IMR-90 (cell line): ENCODE measurements around the gene ZDHHC11B. TPM values are rescaled to one million over a fixed set of nuclear protein-coding genes. Genes with fewer than 3 reads are reported as not detected.

Experiments used
- ATAC-seq: fragments of 200-7000 bp; cut with Tn5 transposase; 2 replicates; pipeline ENCODE4 v1.9.1; 2020; ENCODE audit warnings: low read depth, mild to moderate bottlenecking, moderate library complexity
- BruUV-seq: library from RNA; stranded (reverse); fragments of 400-500 nt; replicated peaks from 2 replicates; lab custom pipeline; 2021; lab: Mats Ljungman, UMichigan
- CTCF ChIA-PET: fragments of 300-600 bp; formaldehyde crosslinking; extraction: SDS; loops from one replicate; lab custom pipeline; 2021; ENCODE audit warnings: antibody characterized with exemption; lab: Yijun Ruan, JAX
- POLR2A ChIA-PET: fragments of 300-600 bp; sonication (Branson Sonifier 250); formaldehyde crosslinking; loops from one replicate; lab custom pipeline; 2022; ENCODE audit warnings: antibody characterized with exemption; ENCODE audit not compliant: unreplicated experiment; lab: Charles Lee
- DNase-seq: peaks from one replicate; pipeline ENCODE4 v3.0.0; 2013
- H2AFZ ChIP-seq: replicated peaks from 2 replicates; pipeline ENCODE3; 2013; ENCODE audit warnings: low read length, mild to moderate bottlenecking; ENCODE audit not compliant: poor library complexity
- H2AK5ac ChIP-seq: 2 replicates; pipeline ENCODE4 v1.6.1; 2013; ENCODE audit warnings: low read depth, low read length, inconsistent platforms
- H2AK9ac ChIP-seq: replicated peaks from 2 replicates; pipeline ENCODE3; 2013; ENCODE audit warnings: mild to moderate bottlenecking, low read depth, low read length, moderate library complexity; ENCODE audit not compliant: poor library complexity
- H2BK120ac ChIP-seq: 2 replicates; pipeline ENCODE4 v1.6.1; 2013; ENCODE audit warnings: low read depth, low read length, inconsistent platforms
- H2BK15ac ChIP-seq: 3 replicates; pipeline ENCODE4 v1.6.1; 2013; ENCODE audit warnings: low read depth, low read length, inconsistent platforms
- H2BK20ac ChIP-seq: 2 replicates; pipeline ENCODE4 v1.6.1; 2013; ENCODE audit warnings: low read depth, mild to moderate bottlenecking, inconsistent platforms, low read length, moderate library complexity
- H2BK5ac ChIP-seq: 2 replicates; pipeline ENCODE4 v1.6.1; 2013; ENCODE audit warnings: mild to moderate bottlenecking, low read depth, low read length, inconsistent platforms; ENCODE audit not compliant: poor library complexity, severe bottlenecking
- H3K14ac ChIP-seq: replicated peaks from 2 replicates; pipeline ENCODE4 v1.6.1; 2013; ENCODE audit warnings: low read depth, low read length, inconsistent platforms
- H3K18ac ChIP-seq: 2 replicates; pipeline ENCODE4 v1.6.1; 2013; ENCODE audit warnings: low read depth, low read length, control low read depth
- H3K23ac ChIP-seq: 2 replicates; pipeline ENCODE4 v1.6.1; 2013; ENCODE audit warnings: low read depth, low read length, inconsistent platforms
- H3K27ac ChIP-seq: 2 replicates; pipeline ENCODE4 v1.5.1; 2013; ENCODE audit warnings: mild to moderate bottlenecking, control low read depth, low read length; ENCODE audit not compliant: insufficient read depth
- H3K27me3 ChIP-seq: 2 replicates; pipeline ENCODE4 v1.6.1; 2013; ENCODE audit warnings: low read length; ENCODE audit not compliant: control insufficient read depth, insufficient read depth
- H3K36me3 ChIP-seq: 2 replicates; pipeline ENCODE4 v1.6.1; 2013; ENCODE audit warnings: low read length, mixed read lengths; ENCODE audit not compliant: control insufficient read depth, insufficient read depth
- H3K4ac ChIP-seq: 2 replicates; pipeline ENCODE4 v1.6.1; 2013; ENCODE audit warnings: low read depth, low read length, inconsistent platforms
- H3K4me1 ChIP-seq: 2 replicates; pipeline ENCODE4 v1.6.1; 2013; ENCODE audit warnings: low read length, mixed read lengths; ENCODE audit not compliant: control insufficient read depth, insufficient read depth
- H3K4me2 ChIP-seq: 2 replicates; pipeline ENCODE4 v1.6.1; 2013; ENCODE audit warnings: low read depth, mild to moderate bottlenecking, control low read depth, low read length, moderate library complexity
- H3K4me3 ChIP-seq: 2 replicates; pipeline ENCODE4 v1.5.1; 2013; ENCODE audit warnings: low read depth, mild to moderate bottlenecking, control low read depth, low read length, moderate library complexity; ENCODE audit not compliant: insufficient read depth
- H3K56ac ChIP-seq: 2 replicates; pipeline ENCODE4 v1.6.1; 2013; ENCODE audit warnings: low read length, inconsistent platforms; ENCODE audit not compliant: insufficient read depth; ENCODE audit errors: extremely low read depth
- H3K79me1 ChIP-seq, 2 experiments: 2 replicates each; pipeline ENCODE4 v1.6.1; 2013; ENCODE audit warnings: low read length in 2 of 2, inconsistent platforms in 1 of 2, low read depth in 1 of 2
- H3K9ac ChIP-seq: 2 replicates; pipeline ENCODE4 v1.6.1; 2013; ENCODE audit warnings: low read depth, low read length, control low read depth
- H3K9me1 ChIP-seq: 2 replicates; pipeline ENCODE4 v1.6.1; 2013; ENCODE audit warnings: low read length, inconsistent platforms; ENCODE audit not compliant: insufficient read depth
- H3K9me3 ChIP-seq: 2 replicates; pipeline ENCODE4 v1.6.1; 2013; ENCODE audit warnings: low read length; ENCODE audit not compliant: control insufficient read depth, insufficient read depth
- H4K20me1 ChIP-seq: 2 replicates; pipeline ENCODE4 v1.6.1; 2013; ENCODE audit warnings: low read length, inconsistent platforms; ENCODE audit not compliant: insufficient read depth
- H4K5ac ChIP-seq: 2 replicates; pipeline ENCODE4 v1.6.1; 2013; ENCODE audit warnings: mild to moderate bottlenecking, low read depth, low read length, control low read depth
- H4K8ac ChIP-seq, 2 experiments: 2 replicates each; pipeline ENCODE4 v1.6.1; 2013; ENCODE audit warnings: low read depth in 2 of 2, low read length in 2 of 2, control low read depth in 1 of 2, inconsistent platforms in 1 of 2
- H4K91ac ChIP-seq: 2 replicates; pipeline ENCODE4 v1.6.1; 2013; ENCODE audit warnings: low read depth, low read length, inconsistent platforms; ENCODE audit not compliant: insufficient read depth
- BHLHE40 ChIP-seq: fragments of 150-350 bp; IDR thresholded peaks from 2 replicates; pipeline ENCODE4 v1.6.1; 2016; ENCODE audit warnings: mild to moderate bottlenecking, low read depth, low read length
- CEBPB ChIP-seq: IDR thresholded peaks from 2 replicates; pipeline ENCODE4 v1.6.1; 2012; ENCODE audit warnings: low read depth, low read length, improper control_type of control experiment
- CHD1 ChIP-seq: IDR thresholded peaks from 2 replicates; pipeline ENCODE4 v1.6.1; 2012; ENCODE audit warnings: low read depth, low read length, improper control_type of control experiment
- CTCF ChIP-seq: conservative IDR thresholded peaks from 2 replicates; pipeline ENCODE4 v1.5.1; 2012; ENCODE audit warnings: mild to moderate bottlenecking, low read depth, low read length, improper control_type of control experiment
- MAFK ChIP-seq: IDR thresholded peaks from 2 replicates; pipeline ENCODE4 v1.6.1; 2012; ENCODE audit warnings: low read depth, low read length, improper control_type of control experiment
- MAZ ChIP-seq: IDR thresholded peaks from 2 replicates; pipeline ENCODE4 v1.6.1; 2012; ENCODE audit warnings: low read depth, mild to moderate bottlenecking, low read length, improper control_type of control experiment, moderate library complexity, borderline replicate concordance
- MXI1 ChIP-seq: IDR thresholded peaks from 2 replicates; pipeline ENCODE4 v1.6.1; 2012; ENCODE audit warnings: low read depth, mild to moderate bottlenecking, low read length, moderate library complexity, borderline replicate concordance
- NFE2L2 ChIP-seq: fragments of 150-350 bp; IDR thresholded peaks from 2 replicates; pipeline ENCODE4 v1.6.1; 2016; ENCODE audit warnings: low read depth, mild to moderate bottlenecking, low read length
- POLR2A ChIP-seq: IDR thresholded peaks from 2 replicates; pipeline ENCODE4 v1.6.1; 2012; ENCODE audit warnings: mild to moderate bottlenecking, low read depth, low read length
- RAD21 ChIP-seq: IDR thresholded peaks from 2 replicates; pipeline ENCODE4 v1.6.1; 2012; ENCODE audit warnings: low read length, improper control_type of control experiment
- RFX5 ChIP-seq: IDR thresholded peaks from 2 replicates; pipeline ENCODE4 v1.8.0; 2012; ENCODE audit warnings: low read depth, mild to moderate bottlenecking, low read length, moderate library complexity
- USF2 ChIP-seq: fragments of 150-350 bp; IDR thresholded peaks from 2 replicates; pipeline ENCODE4 v1.6.1; 2017; ENCODE audit warnings: mild to moderate bottlenecking, antibody characterized with exemption, low read length, low read depth
- WGBS, 2 experiments: methylation state at CpG; one replicate each; pipeline versions ENCODE4 v1.1.5 to v1.1.7; 2013; ENCODE audit warnings: missing lambda C conversion rate in 2 of 2; ENCODE audit not compliant: insufficient read length in 1 of 2; ENCODE audit errors: extremely low coverage in 2 of 2; 5-methylcytosine and 5-hydroxymethylcytosine counted together
- dilution Hi-C: fragments of 300-500 bp; cut with HindIII; formaldehyde crosslinking; loops from one replicate; pipeline ENCODE4 v1.14.3; 2018; ENCODE audit warnings: low sequenced_read_pairs; ENCODE audit not compliant: unreplicated experiment
- in situ Hi-C: fragments of 300-500 bp; cut with MboI; formaldehyde crosslinking; loops from 3 replicates; pipeline ENCODE4 v1.14.3; 2019; ENCODE audit warnings: low sequenced_read_pairs, inconsistent platforms, mixed read lengths
- intact Hi-C: fragments of 100-400 bp; cut with micrococcal nuclease; formaldehyde crosslinking; loops from 2 replicates; pipeline ENCODE4 v1.10.0; 2022
- polyA plus RNA-seq, 3 experiments: library from polyadenylated mRNA; depleted of rRNA; stranded (reverse); fragments of >200 nt; gene quantifications; 2 replicates each; pipeline ENCODE4 v1.2.3, GENCODE V29; 2012; ENCODE audit warnings: low replicate concordance in 1 of 3
- total RNA-seq: library from RNA; depleted of rRNA; stranded (reverse); fragments of >200 nt; gene quantifications from 2 replicates; pipeline ENCODE4 v1.2.3, GENCODE V29; 2012

ZDHHC11B gene
- total and polyA plus RNA-seq, 2 of the 4 experiments (the other 2 are of a cell fraction), result 0.12 TPM; not detected in 1

GRCh38 chr5:673831-674629, 110.5 kb downstream of the ZDHHC11B start (continued):
- TF ChIP-seq USF2 (no peak), POLR2A (no peak)

- Histone ChIP-seq H3K4me1 (no peaks in the 10 kb centered on the region; the same call in 1 of the 2 replicates), H2BK5ac (no peak overlapping the region), H4K20me1 (no peaks in the 10 kb centered on the region), H3K9me1 (no peaks in the 10 kb centered on the region), H3K18ac (no peak overlapping the region), H3K4me3 (no peak overlapping the region), H3K36me3 (no peaks in the 10 kb centered on the region), H2BK120ac (no peak overlapping the region), H3K56ac (no peak overlapping the region), H2BK15ac (no peak overlapping the region), H2AK9ac (no peak overlapping the region), H3K79me1 (no peaks in the 10 kb centered on the region), H3K27me3 (peaks cover 15% of the 10 kb centered on the region; the same call in 1 of the 2 replicates), H4K91ac (no peak overlapping the region), H4K5ac (no peak overlapping the region), H3K27ac (no peak overlapping the region), H3K23ac (no peak overlapping the region), H4K8ac (no peak overlapping the region), H2BK20ac (no peak overlapping the region), H3K4ac (no peak overlapping the region), H2AK5ac (no peak overlapping the region), H3K4me2 (peak overlapping the region; percentile 80), H3K9ac (no peak overlapping the region), H3K9me3 (no peaks in the 10 kb centered on the region), H3K14ac (no peak overlapping the region), H2AFZ (no peak overlapping the region)
- CTCF ChIA-PET, result no interaction called here
- DNase-seq, result no peak
- dilution Hi-C loops (no loop called here), in situ Hi-C loops (loop anchor here (5.0 kb wide), 1 partner anchor 229 kb away; no protein-coding TSS in a partner anchor), intact Hi-C loops (no loop called here)
- no TSS peak for BruUV-seq
- POLR2A ChIA-PET, result no interaction called here
- ATAC-seq, result no peak
- 73% methylated on average over 5 of the region's 19 CpGs; no CpG with 5 or more reads in 1 of the 2 experiments for WGBS, 2 experiments
- TF ChIP-seq MAZ (no peak), CHD1 (no peak), BHLHE40 (no peak), CTCF (no peak), MAFK (no peak), RAD21 (no peak), MXI1 (no peak), CEBPB (no peak), NFE2L2 (no peak), RFX5 (no peak)
Measured at GRCh38 chr5:673161-673830, 111.2 kb downstream of the ZDHHC11B start.
